Esophagus squamous epithelium (tissue), 4 donors: ENCODE results near the gene OBP2A.
"Not testable (repeated sequence)": the region's sequence is repeated elsewhere in the genome, so short reads cannot be mapped to it uniquely, and the experiment has no call there.

ENCODE experiments used
- CTCF ChIP-seq, 6 experiments: fragments of 450-650 bp in 4 of 6; fragments of 200-600 bp in 2 of 6; sonication (generic) in 2 of 6; IDR thresholded peaks; one replicate each; pipeline ENCODE4 v1.5.1; 2016 to 2019; ENCODE audit warnings: antibody characterized with exemption in 6 of 6, mild to moderate bottlenecking in 4 of 6, moderate library complexity in 4 of 6
- POLR2A ChIP-seq, 4 donors: fragments of 450-650 bp; IDR thresholded peaks; one replicate each; pipeline ENCODE4 v1.6.1; 2017; ENCODE audit warnings: antibody characterized with exemption in 4 of 4, mild to moderate bottlenecking in 4 of 4, moderate library complexity in 3 of 4

GRCh38 chr9:135543262-135543894, 2.5 kb upstream of the OBP2A start:
- TF ChIP-seq CTCF, POLR2A (IDR thresholded peaks at IDR 0.05): not testable (repeated sequence)
